AG10803 (cell line): ENCODE data around the gene RGL4.

Experiments used
- DNase-seq: peaks from one replicate; pipeline ENCODE4 v3.0.0; 2010; ENCODE audit warnings: low read depth
- H3K4me3 ChIP-seq: 2 replicates; pipeline ENCODE4 v1.5.1; 2011; ENCODE audit warnings: mild to moderate bottlenecking, low read length, control low read depth
- CTCF ChIP-seq: conservative IDR thresholded peaks from 2 replicates; pipeline ENCODE4 v1.5.1; 2011; ENCODE audit warnings: mild to moderate bottlenecking, low read length, control low read depth, inconsistent platforms

Gene RGL4

GRCh38 chr22:23689414-23689813, 1.4 kb upstream of the RGL4 start:
- no peak for TF ChIP-seq CTCF
- H3K4me3 ChIP-seq, result no peak overlapping the region
- DNase-seq, result no peak

GRCh38 chr22:23691748-23692423, 1.1 kb downstream of the RGL4 start:
- no peak for DNase-seq
- no peak for TF ChIP-seq CTCF
- H3K4me3 ChIP-seq, result no peak overlapping the region

- no peak overlapping the region for H3K4me3 ChIP-seq
- DNase-seq, result no peak
- no peak for TF ChIP-seq CTCF
These were observed 1.9 kb downstream of the RGL4 start for GRCh38 chr22:23692598-23693291.

GRCh38 chr22:23693979-23694680, 3.3 kb downstream of the RGL4 start:
- H3K4me3 ChIP-seq, result no peak overlapping the region
- TF ChIP-seq CTCF, result no peak
- no peak for DNase-seq

- DNase-seq, result no peak
These were observed 4.3 kb downstream of the RGL4 start for GRCh38 chr22:23695141-23695540.

GRCh38 chr22:23695571-23696325, 4.9 kb downstream of the RGL4 start:
- H3K4me3 ChIP-seq, result no peak overlapping the region
- no peak for TF ChIP-seq CTCF
- no peak for DNase-seq

More at GRCh38 chr22:23695141-23695540, 4.3 kb downstream of the RGL4 start:
- no peak for TF ChIP-seq CTCF
- H3K4me3 ChIP-seq, result no peak overlapping the region
